ENCODE results near the gene PDE6H.

PDE6H gene

GRCh38 chr12:14972816-14973215 lies at the start of gene PDE6H:
TSS of gene PDE6H (plus strand) at chr12:14973042. CDS start at chr12:14978013, 4,971 bp downstream.
- no peak for DNase-seq

- DNase-seq: no peak
Measured at GRCh38 chr12:14923944-14924343, 48.9 kb upstream of the PDE6H start.

DNA sequence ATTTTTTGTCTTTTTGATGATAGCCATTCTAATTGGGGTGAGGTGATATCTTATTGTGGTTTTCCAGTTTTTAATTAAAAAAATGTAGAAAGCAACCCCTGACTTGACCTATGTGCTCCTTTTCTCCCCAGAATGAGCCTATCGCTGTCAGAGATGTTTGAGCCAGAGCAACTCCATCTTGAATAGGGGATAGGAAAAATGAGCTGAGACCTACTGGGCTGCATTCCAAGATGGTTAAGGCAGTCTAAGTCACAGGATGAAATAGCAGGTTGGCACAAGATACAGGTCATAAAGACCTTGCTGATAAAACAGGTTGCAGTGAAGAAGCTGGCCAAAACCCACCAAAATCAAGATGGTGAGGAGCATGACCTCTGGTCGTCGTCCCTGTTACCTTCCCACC lies 48.3 kb upstream of the PDE6H start:
- no peak for DNase-seq

DNA sequence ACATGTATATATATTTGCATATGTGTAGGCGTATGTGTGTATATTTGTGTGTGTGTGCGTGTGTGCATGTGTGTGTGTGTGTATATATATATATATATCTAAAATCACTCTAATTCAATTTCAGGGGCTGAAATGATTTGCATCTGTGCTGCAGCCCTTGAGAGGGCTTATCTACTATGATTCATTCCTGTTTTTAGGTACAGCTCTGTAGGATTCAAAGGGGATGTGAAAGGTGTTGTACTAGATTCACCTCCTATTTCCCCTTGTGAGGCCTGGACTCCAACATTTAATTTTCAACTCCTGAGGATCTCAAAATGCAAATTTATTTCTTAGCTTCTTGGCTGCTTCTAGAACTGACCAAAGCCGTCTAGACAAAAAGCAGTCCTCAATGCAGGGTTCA lies 45.6 kb upstream of the PDE6H start:
- DNase-seq: no peak

DNA sequence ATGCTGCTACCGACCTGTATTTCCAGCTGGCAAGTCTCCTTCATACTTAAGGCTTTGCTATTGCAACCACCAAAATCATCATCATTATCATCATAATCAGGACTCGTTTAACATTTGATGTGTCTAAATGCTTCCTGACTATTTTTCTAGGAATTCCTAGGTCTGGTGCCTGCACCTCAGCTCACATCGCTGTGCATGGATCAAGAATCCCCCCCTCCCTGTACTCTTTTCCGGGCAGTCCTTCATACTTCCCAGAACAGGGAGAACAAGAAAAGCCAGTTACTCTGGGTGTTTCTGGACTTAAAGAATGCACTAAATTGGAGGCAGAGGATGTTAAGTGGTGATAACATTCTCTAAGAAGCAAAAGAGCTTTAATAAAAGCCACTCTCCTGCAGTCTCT lies 43.9 kb upstream of the PDE6H start:
- no peak for DNase-seq

DNA sequence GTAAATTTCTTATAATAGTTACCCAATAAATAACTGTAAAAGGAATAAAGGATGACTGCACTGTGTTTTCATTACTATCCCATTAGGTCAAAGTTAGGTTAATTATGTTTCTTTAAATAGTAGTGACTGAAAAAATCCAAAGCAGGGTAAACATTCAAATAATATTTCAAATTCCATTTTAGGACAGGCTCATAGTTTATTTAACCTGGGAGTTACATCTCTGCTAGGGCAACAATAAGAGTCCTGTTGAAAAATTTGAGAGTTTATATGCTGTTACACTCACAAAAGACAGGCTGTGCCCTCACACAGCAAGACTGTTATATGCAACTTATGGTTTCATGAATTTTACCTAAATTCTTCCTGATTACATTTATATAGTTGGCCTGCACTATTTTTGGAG lies 42.5 kb upstream of the PDE6H start:
- DNase-seq: no peak

DNA sequence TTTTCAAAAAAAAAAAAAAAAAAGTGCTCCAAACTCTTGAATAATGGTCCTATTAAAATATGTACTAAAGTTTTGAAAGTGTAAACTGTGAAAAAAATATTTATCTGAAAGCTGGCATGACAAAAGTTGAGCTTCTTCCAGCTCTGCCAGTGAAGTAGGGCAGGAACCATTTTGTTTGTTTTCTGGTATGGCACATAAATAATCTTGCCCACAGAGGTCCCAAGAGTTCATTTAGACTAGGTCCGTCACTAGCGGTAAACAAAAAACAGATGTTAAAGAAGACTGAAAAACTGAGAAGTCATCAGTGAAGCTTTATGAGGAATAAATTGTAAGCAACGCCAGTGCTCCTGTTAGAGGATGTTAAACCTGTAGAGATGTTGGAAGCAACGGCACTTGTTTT lies 41.5 kb upstream of the PDE6H start:
- DNase-seq: no peak

DNA sequence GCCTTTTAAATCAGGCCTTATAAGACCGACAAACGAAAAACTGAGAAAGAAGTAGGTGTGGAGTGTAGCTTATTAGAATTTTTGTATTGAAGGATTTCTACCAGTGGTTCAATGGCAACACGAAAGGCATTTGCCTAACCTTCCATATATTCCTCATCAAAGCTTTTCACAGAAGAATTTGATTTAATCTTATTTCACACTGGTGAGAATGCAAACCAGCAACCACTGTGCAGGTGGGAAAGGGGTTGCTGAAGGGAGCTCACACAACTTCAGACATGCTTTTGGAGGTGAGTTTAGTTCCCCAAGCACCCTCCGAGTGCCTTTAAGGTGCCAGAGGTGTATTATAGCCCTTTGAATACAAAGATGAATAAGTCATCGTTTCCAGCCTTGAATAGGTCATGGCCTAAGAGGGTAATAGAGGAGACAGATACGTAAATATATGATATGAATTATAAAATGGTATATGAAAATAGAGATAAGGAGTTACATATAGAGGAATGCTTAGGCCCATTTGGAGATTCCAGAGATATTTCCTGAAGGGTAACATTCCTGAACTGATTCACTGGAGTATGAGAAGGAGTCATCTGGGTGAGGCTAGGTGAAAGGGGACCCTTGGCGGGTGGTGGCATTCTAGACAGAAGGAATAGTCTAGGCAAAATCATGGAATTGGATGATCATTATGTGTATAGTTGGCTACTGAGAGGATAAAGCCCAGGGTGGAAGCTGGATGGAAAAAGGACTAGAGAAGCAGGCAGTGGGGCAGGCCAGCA lies 40.9 kb upstream of the PDE6H start:
- no peak for DNase-seq

DNA sequence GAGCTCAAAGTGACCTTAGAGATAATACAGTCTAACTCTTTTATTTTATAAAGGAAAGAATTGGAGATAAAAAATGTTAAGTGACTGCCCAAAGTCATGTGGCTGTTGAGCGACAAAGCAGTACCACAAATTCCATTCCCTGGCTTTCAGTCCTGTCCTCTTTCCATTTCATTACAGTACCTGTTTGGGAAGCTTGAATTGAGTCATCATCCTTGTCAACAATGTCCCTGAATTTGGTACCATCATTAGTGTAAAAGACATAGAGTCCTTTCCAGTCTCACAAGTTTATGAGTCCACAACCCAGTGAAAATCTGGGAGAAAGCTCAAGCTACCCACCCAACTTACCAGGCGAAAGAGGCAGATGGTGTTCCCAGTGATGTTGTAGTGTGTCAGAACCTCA lies 38.3 kb upstream of the PDE6H start:
- DNase-seq: no peak

DNA sequence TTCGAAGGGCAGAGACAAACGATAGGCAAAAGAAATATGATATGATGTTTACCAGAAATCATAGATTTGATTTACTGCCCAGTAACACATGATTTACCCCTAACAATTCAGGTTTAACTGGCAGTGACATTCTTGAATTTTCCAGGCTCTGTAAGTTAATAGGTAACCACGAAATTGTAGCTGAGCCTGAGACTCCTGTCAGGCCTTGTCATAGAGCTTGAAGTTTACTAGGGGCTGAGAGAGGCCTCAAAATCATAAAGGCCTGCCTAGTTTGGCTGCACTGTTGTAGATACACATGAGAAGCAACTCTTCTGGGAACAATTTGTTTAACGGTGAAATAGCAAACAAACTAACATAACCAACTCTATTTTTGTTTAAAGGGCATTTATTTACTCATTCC lies 37.8 kb upstream of the PDE6H start:
- DNase-seq: no peak

DNA sequence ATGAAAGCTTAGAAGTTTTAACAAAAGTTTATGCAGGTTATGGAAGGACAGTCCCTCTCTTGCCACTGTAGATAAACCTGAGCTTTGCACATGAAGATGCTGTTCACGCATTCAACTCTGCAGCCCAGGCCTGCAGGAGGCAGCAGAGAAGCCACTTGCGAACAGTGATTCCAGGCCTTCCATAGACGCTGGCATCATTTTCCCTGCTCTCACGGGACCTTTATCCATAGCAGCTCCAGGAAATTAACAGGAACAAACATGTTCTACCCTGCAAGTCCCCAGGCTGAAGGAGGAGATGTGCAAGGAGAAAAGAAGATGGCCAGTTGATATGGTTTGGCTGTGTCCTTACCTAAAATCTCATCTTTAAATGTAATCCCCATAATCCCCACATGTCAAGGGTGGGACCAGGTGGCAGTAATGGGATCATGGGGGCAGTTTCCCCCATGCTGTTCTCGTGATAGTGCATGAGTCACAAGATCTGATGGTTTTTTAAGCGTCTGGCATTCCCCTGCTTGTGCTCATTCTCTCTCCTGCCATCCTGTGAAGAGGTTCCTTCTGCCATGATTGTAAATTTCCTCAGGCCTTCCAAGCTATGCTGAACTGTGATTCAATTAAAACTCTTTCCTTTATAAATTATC lies 36.5 kb upstream of the PDE6H start:
- no peak for DNase-seq

DNA sequence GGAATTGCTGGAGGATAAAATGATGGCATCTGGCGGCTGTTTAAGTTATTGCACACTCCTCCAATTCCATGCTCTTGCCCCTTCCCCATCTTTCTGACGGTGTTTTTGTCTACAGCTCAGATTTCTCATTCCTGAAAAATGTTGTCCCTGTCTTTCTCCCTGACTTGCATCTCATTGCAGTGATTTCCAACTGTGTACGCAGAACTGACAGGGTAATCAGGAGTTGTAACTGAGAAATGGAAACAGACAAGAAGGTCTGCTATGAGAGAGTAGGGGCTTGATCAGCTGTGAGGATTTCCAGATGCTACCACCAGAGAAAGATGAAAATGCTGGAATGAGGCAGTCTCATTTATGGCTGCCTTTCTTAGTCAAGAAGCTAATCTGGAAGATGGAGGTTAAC lies 35.8 kb upstream of the PDE6H start:
- DNase-seq: no peak

- DNase-seq: no peak
Measured at GRCh38 chr12:14937689-14938088, 35.2 kb upstream of the PDE6H start.

GRCh38 chr12:14938301-14938700 lies 34.5 kb upstream of the PDE6H start, which contains the start of gene ERP27:
TSS of gene ERP27 (minus strand) at chr12:14938537. CDS start at chr12:14938508, 29 bp downstream.
- no peak for DNase-seq

- no peak for DNase-seq
Measured at GRCh38 chr12:14941369-14941768, 31.5 kb upstream of the PDE6H start.

DNA sequence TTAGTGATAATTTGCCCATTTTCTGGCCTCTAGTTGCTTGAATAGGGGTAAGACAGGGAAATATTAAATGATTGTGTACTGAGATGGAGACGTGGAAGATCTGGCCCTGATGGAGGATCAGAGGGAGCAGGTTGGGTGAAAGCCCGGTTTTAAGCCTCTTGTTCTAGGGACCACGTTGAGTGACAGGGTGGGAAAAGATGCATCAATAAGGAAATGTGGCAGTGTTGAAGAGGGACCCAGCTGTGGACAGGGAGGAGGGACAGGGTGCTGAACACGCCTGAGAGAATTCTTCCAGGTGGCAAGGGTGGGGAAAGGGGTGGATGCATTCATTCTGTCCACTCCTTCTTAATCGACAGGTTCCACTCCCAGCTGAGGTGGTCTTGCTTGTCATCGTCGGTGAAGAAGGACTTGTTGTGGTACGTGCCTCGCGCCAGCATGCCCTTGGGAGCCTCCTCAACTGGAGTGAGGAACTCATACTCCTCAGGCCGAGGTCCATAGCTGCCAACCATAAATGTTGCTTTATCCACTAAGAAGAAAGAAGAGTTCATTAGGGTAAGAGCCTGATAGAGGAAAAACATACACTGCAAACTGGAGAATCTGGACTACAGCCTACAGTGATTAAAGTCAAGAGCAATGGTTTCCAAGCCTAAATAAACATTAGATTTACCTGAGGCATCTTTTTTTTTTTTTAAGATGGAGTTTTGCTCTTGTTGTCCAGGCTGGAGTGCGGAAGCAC lies 30.5 kb upstream of the PDE6H start:
- DNase-seq: no peak

DNA sequence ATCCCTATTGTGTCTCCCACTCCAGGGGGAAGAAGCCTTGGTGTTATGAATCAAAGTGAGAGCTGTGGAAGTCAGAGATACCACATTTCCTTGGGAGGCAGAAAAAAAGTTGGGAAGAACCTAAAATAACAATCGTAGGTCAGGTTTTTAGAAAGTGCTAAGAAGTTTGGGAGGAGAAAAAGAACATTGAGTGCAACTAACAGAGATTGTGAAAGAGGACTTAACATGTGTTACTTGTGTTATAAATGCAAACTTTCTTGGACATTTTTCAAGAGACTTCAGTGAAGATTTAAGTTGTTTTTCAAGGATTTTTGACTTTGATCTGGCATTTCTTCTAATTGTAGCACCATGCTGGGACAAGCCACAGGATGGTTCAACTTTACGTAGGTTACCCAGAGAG lies 26.7 kb upstream of the PDE6H start:
- no peak for DNase-seq

DNA sequence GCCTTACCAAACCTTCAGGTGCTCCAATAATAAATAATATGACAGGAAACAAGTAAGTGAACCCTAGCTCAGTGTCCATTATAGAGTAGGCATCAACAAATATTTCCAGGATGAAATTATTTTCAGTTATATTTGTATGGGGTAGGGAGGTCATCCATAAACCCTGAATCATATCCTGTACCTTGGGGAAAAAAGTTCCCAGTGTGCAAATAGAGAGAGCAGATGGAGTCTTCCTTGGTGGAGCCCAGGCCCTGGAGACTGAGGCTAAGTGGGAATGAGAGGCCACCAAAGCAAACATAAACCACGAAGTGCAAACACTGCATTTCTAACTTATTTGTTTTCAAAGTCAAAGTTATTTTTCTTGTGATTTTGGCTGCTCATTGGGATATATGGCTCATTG lies 26.0 kb upstream of the PDE6H start:
- no peak for DNase-seq

- DNase-seq: no peak
Measured at GRCh38 chr12:14948672-14949071, 24.2 kb upstream of the PDE6H start.

- DNase-seq: no peak
Measured at GRCh38 chr12:14949631-14950030, 23.2 kb upstream of the PDE6H start.

DNA sequence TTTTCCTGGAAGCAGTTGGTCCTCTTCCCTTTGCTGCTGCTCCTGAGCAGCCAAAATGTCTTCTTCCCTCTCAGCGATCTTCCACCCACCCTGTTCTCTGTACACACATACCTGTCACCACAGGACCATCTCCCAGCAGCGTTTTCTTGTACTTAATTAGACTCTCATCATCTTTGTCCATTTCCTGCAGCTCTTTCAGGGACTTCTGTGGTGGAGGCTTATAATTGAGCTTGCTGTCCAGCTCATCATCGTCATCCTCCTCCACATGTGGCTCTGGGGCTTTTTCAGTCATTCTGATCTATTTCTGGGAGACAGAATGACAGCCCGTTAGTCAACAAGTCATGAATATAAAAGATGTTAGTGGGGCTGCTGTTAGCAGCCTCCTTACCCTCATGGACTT lies 22.4 kb upstream of the PDE6H start:
- DNase-seq: no peak

- DNase-seq: no peak
Measured at GRCh38 chr12:14950982-14951746, 21.7 kb upstream of the PDE6H start.

DNA sequence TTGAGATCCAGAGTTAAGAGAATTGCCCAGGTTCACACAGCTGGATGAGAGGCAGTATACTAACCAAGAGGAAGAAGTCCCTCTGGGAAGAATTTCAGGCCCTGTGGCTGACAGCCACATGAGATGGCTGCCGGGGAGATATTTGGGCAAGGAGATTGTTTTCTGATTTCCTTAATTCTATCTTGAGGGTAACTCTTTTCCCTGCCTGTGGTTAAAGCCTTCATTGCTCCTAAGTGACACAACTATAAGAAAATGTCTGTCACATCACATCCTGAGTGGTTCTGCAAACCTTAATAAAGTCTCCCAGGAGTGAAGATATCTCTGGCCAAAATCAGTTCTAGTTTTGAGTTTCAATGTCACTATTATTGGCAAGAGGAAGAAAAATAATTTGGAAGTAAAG lies 21.0 kb upstream of the PDE6H start:
- no peak for DNase-seq
